NCI-H1092 treated with DMSO at 0.1 percent for 48 hours (cell line): Measurements from ENCODE around the gene HDAC4.
"Not testable (repeated sequence)": the region's sequence is repeated elsewhere in the genome, so short reads cannot be mapped to it uniquely, and the experiment has no call there.

Experiments
- DNase-seq: peaks from one replicate; lab custom pipeline; 2025; lab: John Stamatoyannopoulos, UW

The HDAC4 gene

DNA sequence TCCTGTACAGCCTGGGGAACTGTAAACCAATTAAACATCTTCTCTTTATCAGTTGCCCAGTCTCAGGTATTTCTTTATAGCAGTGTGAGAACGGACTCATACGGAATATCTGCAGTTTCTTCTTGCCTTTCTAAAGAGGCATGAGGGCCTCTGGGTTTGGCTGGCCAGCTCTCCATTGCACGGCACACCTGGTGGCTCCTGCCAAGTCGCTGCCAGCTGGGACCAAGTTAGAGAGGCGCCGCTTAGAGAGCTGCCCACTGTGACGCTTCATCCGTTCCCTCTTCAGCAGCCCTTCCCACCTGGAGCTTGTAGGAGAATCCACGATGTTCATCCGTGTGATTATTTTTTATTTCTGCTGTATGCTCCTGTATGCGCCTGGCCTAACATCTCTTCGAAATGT, 357.5 kb downstream of the HDAC4 start:
- no peak for DNase-seq

GRCh38 chr2:239042551-239043320, 358.1 kb downstream of the HDAC4 start:
- DNase-seq: no peak

GRCh38 chr2:239042046-239042445, 358.8 kb downstream of the HDAC4 start:
- DNase-seq: no peak

- DNase-seq: no peak
Measured at GRCh38 chr2:239041062-239041461, 359.8 kb downstream of the HDAC4 start.

GRCh38 chr2:239040152-239040761, 360.6 kb downstream of the HDAC4 start:
- DNase-seq: no peak

DNA sequence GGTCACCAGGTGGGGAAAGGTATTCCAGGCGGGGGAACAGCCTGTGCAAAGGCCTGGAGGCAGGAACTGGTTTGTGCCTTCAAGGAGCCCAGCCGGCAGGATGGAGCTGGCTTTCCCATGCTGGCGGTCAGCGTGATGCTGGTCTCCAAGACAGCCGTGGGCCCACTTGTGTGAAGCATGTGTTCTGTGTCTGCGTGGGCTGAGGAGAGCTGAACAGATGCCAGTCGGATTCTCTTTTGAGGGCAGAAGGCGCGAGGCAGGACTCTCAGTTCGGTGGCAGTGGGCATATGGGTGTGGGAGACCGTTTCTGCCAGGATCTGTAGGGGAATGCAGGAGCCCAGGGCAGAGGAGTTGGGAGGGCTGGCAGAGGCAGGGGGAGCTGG, 361.4 kb downstream of the HDAC4 start:
- no peak for DNase-seq

- no peak for DNase-seq
Measured at GRCh38 chr2:239038773-239039478, 361.9 kb downstream of the HDAC4 start.

GRCh38 chr2:239038284-239038683, 362.5 kb downstream of the HDAC4 start:
- DNase-seq: not testable (repeated sequence)

DNA sequence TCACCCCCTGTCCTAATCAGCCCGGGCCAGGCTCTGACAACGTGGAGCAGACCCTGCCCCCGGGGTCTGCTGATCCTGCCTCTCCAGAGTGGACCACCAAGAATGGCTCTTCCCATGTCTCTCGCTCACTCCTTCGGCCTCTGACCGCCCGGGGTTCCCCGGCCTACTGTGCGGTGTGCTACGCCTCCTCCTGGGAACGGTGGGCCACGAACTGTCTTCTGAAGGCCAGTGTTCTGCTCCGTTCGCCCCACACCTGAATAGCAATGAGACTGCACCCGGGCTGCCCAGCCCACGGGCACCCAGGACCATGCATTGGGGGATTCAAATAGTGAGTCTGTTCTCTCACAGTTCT, 363.3 kb downstream of the HDAC4 start:
- DNase-seq: no peak

GRCh38 chr2:239036819-239037558, 363.8 kb downstream of the HDAC4 start:
- DNase-seq: no peak

DNA sequence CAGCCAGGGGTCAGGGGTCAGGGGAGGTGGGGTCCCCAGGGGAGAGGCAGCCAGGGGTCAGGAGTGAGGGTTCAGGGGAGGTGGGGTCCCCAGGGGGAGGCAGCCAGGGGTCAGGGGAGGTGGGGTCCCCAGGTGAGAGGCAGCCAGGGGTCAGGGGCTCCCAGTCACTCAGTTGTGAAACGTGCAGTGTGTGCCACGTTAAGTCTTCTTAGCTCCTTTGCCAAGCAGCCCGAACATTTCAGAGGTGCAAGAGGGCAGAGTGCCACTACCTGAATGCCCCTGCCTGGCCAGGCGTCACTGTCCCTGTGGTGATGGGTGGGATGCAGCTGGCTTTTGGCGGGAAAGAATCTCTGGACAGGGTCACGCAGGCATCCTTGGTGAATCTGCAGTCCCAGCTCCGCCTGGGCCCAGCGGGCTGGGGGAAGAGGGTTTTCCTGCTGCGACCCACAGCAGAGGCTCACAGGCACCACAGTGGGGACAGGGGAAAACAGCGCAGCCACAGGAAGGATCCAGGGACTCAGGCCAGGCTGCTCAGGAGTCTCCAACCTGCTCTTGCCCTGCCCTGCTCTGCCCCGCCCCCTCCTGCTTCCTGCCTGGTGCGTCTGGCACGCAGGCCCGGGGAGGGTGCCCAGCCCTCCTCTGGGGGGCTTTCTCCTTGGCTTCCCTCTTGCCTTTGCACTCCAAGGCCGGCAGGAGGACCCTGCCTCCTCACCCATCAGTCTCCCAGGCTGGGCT, 364.7 kb downstream of the HDAC4 start:
- no peak for DNase-seq

- DNase-seq: no peak
Measured at GRCh38 chr2:239035361-239035814, 365.4 kb downstream of the HDAC4 start.

- no peak for DNase-seq
Measured at GRCh38 chr2:239034561-239035341, 366.1 kb downstream of the HDAC4 start.

DNA sequence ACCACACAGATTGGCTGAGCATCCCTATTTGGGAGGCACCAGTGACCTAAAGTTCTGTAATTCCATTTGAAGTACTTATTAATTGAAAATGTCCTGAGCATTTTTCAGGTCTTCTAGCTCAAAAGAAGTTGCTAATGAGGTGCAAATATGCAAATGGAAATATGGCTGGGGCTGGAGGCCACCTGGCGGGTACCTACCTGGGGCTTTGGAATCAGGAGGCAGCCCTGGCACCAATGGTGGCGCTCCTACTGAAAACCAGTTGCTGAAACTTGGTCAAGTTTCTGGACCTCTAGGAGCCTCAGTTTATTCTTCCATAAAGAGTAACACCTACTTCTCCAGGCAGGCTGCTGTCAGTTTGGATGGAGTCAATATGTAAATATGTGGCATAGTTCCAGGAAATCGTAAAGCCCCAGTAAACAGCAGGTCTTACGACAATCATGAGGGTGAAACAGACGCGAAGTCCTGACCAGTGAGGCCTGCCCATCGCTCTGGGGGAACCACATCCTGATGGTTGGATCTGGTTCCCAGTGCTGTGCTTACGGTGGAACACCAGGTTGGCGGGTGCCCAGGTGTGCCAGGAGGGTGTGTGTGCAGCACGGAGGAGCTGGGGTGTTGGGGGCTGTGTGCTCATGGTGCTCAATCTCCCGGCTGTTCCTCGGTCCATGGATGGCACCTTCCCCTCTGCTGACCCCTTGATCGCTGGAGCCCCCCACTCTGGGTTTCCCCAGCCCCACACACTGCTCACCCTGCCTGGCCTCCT, 366.8 kb downstream of the HDAC4 start:
- DNase-seq: no peak

DNA sequence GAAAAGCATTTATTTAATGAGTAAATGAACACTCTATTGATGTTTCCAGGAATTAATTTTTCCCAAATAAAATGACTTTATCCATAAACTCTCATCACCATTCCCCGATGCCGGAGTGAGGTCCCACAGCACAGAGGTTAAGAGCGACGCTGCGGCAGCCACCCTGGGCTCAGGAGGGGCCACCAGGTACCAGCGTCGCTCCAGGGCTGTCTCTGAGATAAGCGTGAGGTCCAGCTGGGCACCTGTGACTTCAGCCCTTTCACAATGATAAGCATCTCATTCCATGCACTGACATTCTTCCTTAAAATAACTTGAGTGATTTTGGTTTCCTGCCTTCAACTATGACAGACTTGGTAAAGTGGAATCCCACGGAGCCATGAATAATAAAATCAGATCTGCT, 370.9 kb downstream of the HDAC4 start:
- no peak for DNase-seq

DNA sequence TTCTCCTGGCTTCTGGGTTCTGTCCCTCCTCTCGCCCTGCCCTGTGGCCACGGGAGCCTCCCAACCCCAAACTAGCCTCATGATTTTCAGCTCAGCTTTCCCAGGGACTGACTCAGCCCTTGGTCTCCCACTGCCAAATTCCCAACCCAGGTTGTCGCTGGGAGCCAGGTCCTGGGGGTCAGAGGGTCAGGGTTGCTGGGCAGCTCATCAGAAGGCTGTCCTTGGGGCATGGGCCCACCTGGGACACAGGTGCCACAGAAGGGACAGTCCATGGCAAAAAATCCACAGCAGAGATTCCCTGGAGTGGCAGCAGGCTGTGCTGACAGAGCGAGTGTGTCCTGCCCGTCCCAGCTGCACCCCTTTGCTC, 372.6 kb downstream of the HDAC4 start:
- DNase-seq: no peak

- DNase-seq: no peak
Measured at GRCh38 chr2:239027391-239028252, 373.2 kb downstream of the HDAC4 start.

GRCh38 chr2:239026711-239027361, 374.0 kb downstream of the HDAC4 start:
- DNase-seq: no peak

- DNase-seq: no peak
Measured at GRCh38 chr2:239025951-239026461, 374.8 kb downstream of the HDAC4 start.
